HFFc6 (cell line): Measurements from ENCODE around the gene ANKMY1. TPM values are rescaled to one million over a fixed set of nuclear protein-coding genes. Genes with fewer than 3 reads are reported as not detected.
A peak's percentile ranks its signal among the peaks of the same experiment; 100 is the strongest.
"Not testable (repeated sequence)": the region's sequence is repeated elsewhere in the genome, so short reads cannot be mapped to it uniquely, and the experiment has no call there.

Source experiments
- DNase-seq: peaks from one replicate; pipeline ENCODE4 v3.0.0-alpha.2; 2018
- H3K27ac Mint-ChIP-seq: 2 replicates; pipeline ENCODE4 v1.8.0; 2020; ENCODE audit warnings: mild to moderate bottlenecking, mixed read lengths
- H3K27me3 Mint-ChIP-seq: 2 replicates; pipeline ENCODE4 v1.8.0; 2021; ENCODE audit warnings: mild to moderate bottlenecking, moderate library complexity, mixed read lengths; ENCODE audit not compliant: insufficient read depth
- H3K36me3 Mint-ChIP-seq: 2 replicates; pipeline ENCODE4 v1.8.0; 2021; ENCODE audit warnings: low read depth, mixed read lengths
- H3K4me1 Mint-ChIP-seq: 2 replicates; pipeline ENCODE4 v1.8.0; 2020; ENCODE audit warnings: low read depth, mixed read lengths
- H3K4me3 Mint-ChIP-seq: 2 replicates; pipeline ENCODE4 v1.8.0; 2020; ENCODE audit warnings: mild to moderate bottlenecking, moderate library complexity, mixed read lengths
- H3K9me3 Mint-ChIP-seq: 2 replicates; pipeline ENCODE4 v1.8.0; 2020; ENCODE audit warnings: mild to moderate bottlenecking, mixed read lengths
- CTCF ChIP-seq: fragments of 200-600 bp; sonication (generic); IDR thresholded peaks from 2 replicates; pipeline ENCODE4 v1.5.0; 2021; ENCODE audit warnings: antibody characterized with exemption, mild to moderate bottlenecking
- total RNA-seq, 6 experiments: library from RNA; stranded (reverse); fragmentation: NEBNext Ultra II Directional; extraction: Animal tissue kit (Norgen Biotek cat#: 25700); gene quantifications; 2 replicates in 1 of 6; 3 replicates in 5 of 6; pipeline ENCODE4 v1.2.3, GENCODE V29; 2021

ANKMY1 gene
- total RNA-seq, 6 experiments from 2014 or later = 4.4 to 5.6 (median 5.2) TPM

- H3K36me3 Mint-ChIP-seq = peaks cover 55% of the 10 kb centered on the region
- H3K27me3 Mint-ChIP-seq = no peaks in the 10 kb centered on the region; the same call in 1 of the 2 replicates
- no peak for DNase-seq
- peaks cover 15% of the 10 kb centered on the region for H3K4me1 Mint-ChIP-seq
- H3K27ac Mint-ChIP-seq = no peak overlapping the region
- H3K4me3 Mint-ChIP-seq = no peak overlapping the region
- peaks cover 40% of the 10 kb centered on the region for H3K9me3 Mint-ChIP-seq
- TF ChIP-seq CTCF = no peak
Observed at GRCh38 chr2:240523451-240524281, 34.1 kb downstream of the ANKMY1 start.

- no peak overlapping the region for H3K27ac Mint-ChIP-seq
- DNase-seq = no peak
- H3K9me3 Mint-ChIP-seq = peaks cover 40% of the 10 kb centered on the region
- H3K36me3 Mint-ChIP-seq = peaks cover 51% of the 10 kb centered on the region
- peaks cover 2% of the 10 kb centered on the region; the same call in 1 of the 2 replicates for H3K27me3 Mint-ChIP-seq
- TF ChIP-seq CTCF = no peak
- H3K4me1 Mint-ChIP-seq = peaks cover 15% of the 10 kb centered on the region
- H3K4me3 Mint-ChIP-seq = no peak overlapping the region
Observed at GRCh38 chr2:240522406-240522805, 35.4 kb downstream of the ANKMY1 start.

- peaks cover 45% of the 10 kb centered on the region for H3K36me3 Mint-ChIP-seq
- not testable (repeated sequence) for H3K27ac Mint-ChIP-seq, DNase-seq, H3K27me3 Mint-ChIP-seq, H3K4me3 Mint-ChIP-seq
- peaks cover 40% of the 10 kb centered on the region for H3K9me3 Mint-ChIP-seq
- H3K4me1 Mint-ChIP-seq = peaks cover 15% of the 10 kb centered on the region
Observed at GRCh38 chr2:240521885-240522284, 35.9 kb downstream of the ANKMY1 start.

- Mint-ChIP-seq H3K27me3 (peaks cover 2% of the 10 kb centered on the region; the same call in 1 of the 2 replicates), H3K27ac (peak overlapping the region; percentile 4; the same call in 1 of the 2 replicates), H3K9me3 (peaks cover 35% of the 10 kb centered on the region), H3K4me3 (0 out of 2 replicates have a peak overlapping the region, but pooled peaks have one; percentile 11), H3K36me3 (peaks cover 39% of the 10 kb centered on the region), H3K4me1 (peaks cover 15% of the 10 kb centered on the region)
- no peak for TF ChIP-seq CTCF
- DNase-seq = no peak
Observed at GRCh38 chr2:240520974-240521350, 36.8 kb downstream of the ANKMY1 start.

DNA sequence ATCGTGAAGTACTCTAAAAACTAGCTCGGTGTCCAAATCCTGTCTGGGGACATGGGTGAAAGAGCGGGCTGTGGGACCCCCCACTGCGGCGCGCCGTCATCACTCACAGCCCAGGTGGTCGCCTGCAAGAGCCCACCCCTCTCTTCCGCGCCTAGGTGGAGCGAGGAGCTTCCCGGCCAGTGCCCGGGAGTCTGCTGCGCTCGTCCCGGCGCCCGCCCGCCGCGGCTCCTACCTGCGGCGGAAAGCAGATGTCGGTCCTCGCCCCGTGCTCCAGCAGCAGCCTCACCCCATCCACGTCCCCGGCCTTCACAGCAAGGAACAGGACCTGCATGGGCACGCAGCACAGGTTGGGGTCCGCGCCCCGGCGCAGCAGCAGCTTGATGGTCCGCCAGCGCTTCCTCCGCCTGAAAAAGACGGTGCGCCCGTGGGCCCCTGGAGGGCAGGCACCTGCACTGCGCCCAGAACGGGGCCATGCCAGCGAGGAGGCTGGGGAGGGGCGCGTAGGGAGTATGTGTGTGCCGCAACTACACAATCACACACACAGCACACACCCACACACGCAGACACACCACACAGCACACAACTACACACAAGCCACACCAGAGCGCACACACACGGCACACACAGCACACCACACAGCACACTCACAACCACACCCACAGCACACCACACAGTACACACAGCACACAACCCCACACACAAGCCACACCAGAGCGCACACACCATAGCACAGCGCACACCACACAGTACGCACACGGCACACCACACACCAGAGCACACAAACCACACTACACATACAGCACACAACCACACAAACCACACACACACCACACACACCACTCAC lies 37.4 kb downstream of the ANKMY1 start:
- TF ChIP-seq CTCF = peak; percentile 22; the same call in 1 of the 2 replicates
- Mint-ChIP-seq H3K27ac (peak overlapping the region; percentile 4; the same call in 1 of the 2 replicates), H3K36me3 (peaks cover 35% of the 10 kb centered on the region)

More for the DNA sequence above, 37.4 kb downstream of the ANKMY1 start:
- H3K27me3 Mint-ChIP-seq = peaks cover 2% of the 10 kb centered on the region; the same call in 1 of the 2 replicates
- peaks cover 15% of the 10 kb centered on the region for H3K4me1 Mint-ChIP-seq
- DNase-seq = no peak
- peaks cover 31% of the 10 kb centered on the region for H3K9me3 Mint-ChIP-seq
- peak overlapping the region; percentile 82 for H3K4me3 Mint-ChIP-seq
